ENCODE measurements around the gene ATP1B3. TPM values are rescaled to one million over a fixed set of nuclear protein-coding genes. Genes with fewer than 3 reads are reported as not detected.

ATP1B3 gene
- total and polyA plus RNA-seq, 9 of the 15 experiments (the other 6 are each of a cell fraction or from before 2014, with no cell fraction given) = 48.3 to 202 (median 123) TPM

- TF ChIP-seq REST (IDR thresholded peaks at IDR 0.05; ENCODE audit: borderline replicate concordance) (peak; percentile 77), REST (CRISPR knock-in tag; IDR thresholded peaks at IDR 0.05; ENCODE audit: low read depth) (no peak), NBN (IDR thresholded peaks at IDR 0.05; ENCODE audit: low read depth) (peak; percentile 57; the same call in 1 of the 2 replicates), NUFIP1 (IDR thresholded peaks at IDR 0.05; ENCODE audit: partially characterized antibody) (no peak), ZBTB1 (CRISPR knock-in tag; IDR thresholded peaks at IDR 0.05; ENCODE audit: borderline replicate concordance, low read depth) (no peak), NFATC3 (IDR thresholded peaks at IDR 0.05) (no peak), SMARCA5 (IDR thresholded peaks at IDR 0.05) (no peak), ZNF79 (CRISPR knock-in tag; IDR thresholded peaks at IDR 0.05; ENCODE audit: low read depth) (no peak), FOXA3 (CRISPR knock-in tag; conservative IDR thresholded peaks at IDR 0.05 in 1 of 2, IDR thresholded peaks at IDR 0.05 in 1 of 2) (no peak), ZNF146 (CRISPR knock-in tag; IDR thresholded peaks at IDR 0.05; ENCODE audit: unreplicated experiment) (no peak), PTRF (tag; IDR thresholded peaks at IDR 0.05) (no peak), ZBED1 (IDR thresholded peaks at IDR 0.05) (no peak), PHTF2 (CRISPR knock-in tag; IDR thresholded peaks at IDR 0.05) (no peak), BDP1 (IDR thresholded peaks at IDR 0.05; ENCODE audit: insufficient read depth, insufficient read length) (no peak), TEAD1 (CRISPR knock-in tag; IDR thresholded peaks at IDR 0.05) (no peak), U2AF2 (optimal IDR thresholded peaks at IDR 0.05; ENCODE audit: low read depth, low read length) (no peak), RNF2 (IDR thresholded peaks at IDR 0.05) (no peak), ILK (tag; IDR thresholded peaks at IDR 0.05; ENCODE audit: borderline replicate concordance, low read depth) (no peak), RFX1 (IDR thresholded peaks at IDR 0.05) (no peak), POLR2G (IDR thresholded peaks at IDR 0.05; ENCODE audit: low read depth, low read length) (no peak), NR2F6 (CRISPR knock-in tag; IDR thresholded peaks at IDR 0.05) (no peak), L3MBTL2 (IDR thresholded peaks at IDR 0.05) (no peak), ZFP1 (CRISPR knock-in tag; IDR thresholded peaks at IDR 0.05) (no peak), SRF (CRISPR knock-in tag; IDR thresholded peaks at IDR 0.05) (no peak)
Observed at GRCh38 chr3:141913150-141913811, 36.8 kb downstream of the ATP1B3 start (continued).
